ENCODE measurements around the gene DTWD2. TPM values are rescaled to one million over a fixed set of nuclear protein-coding genes. Genes with fewer than 3 reads are reported as not detected.
"Not testable (repeated sequence)": the region's sequence is repeated elsewhere in the genome, so short reads cannot be mapped to it uniquely, and the experiment has no call there.

The DTWD2 gene
- total RNA-seq, 1 donor from 2014 or later, result 7.9 TPM

GRCh38 chr5:118968925-118969375 lies 19.4 kb downstream of the DTWD2 start:
- Histone ChIP-seq H3K4me3 (no peak overlapping the region), H3K27me3 (no peaks in the 10 kb centered on the region), H3K9me3 (no peaks in the 10 kb centered on the region), H3K36me3 (no peaks in the 10 kb centered on the region), H3K4me1 (no peaks in the 10 kb centered on the region), H3K27ac (no peak overlapping the region)
- intact Hi-C loops (cut with DNase I), result no loop called here
- no peak for TF ChIP-seq POLR2A (IDR thresholded peaks at IDR 0.05)
- TF ChIP-seq POLR2AphosphoS5 (IDR thresholded peaks at IDR 0.05; ENCODE audit: insufficient read depth in 1 of 2, low read depth in 1 of 2), result no peak
- no peak for TF ChIP-seq CTCF (IDR thresholded peaks at IDR 0.05)
- DNase-seq (ENCODE audit: extremely low spot score in 2 of 2), result no peak

- TF ChIP-seq POLR2AphosphoS5 (IDR thresholded peaks at IDR 0.05; ENCODE audit: insufficient read depth in 1 of 2, low read depth in 1 of 2) (no peak), CTCF (IDR thresholded peaks at IDR 0.05) (no peak), POLR2A (IDR thresholded peaks at IDR 0.05) (no peak)
- DNase-seq (ENCODE audit: extremely low spot score in 2 of 2), result no peak
- no peaks in the 10 kb centered on the region for H3K36me3 ChIP-seq
- H3K27ac ChIP-seq, result no peak overlapping the region
- H3K4me3 ChIP-seq, result no peak overlapping the region
- no peaks in the 10 kb centered on the region for H3K4me1 ChIP-seq
- no peaks in the 10 kb centered on the region for H3K27me3 ChIP-seq
- intact Hi-C loops (cut with DNase I), result no loop called here
- H3K9me3 ChIP-seq, result no peaks in the 10 kb centered on the region
These were observed 19.9 kb downstream of the DTWD2 start for GRCh38 chr5:118968406-118968911.

- intact Hi-C loops (cut with DNase I), result no loop called here
These were observed 21.3 kb downstream of the DTWD2 start for GRCh38 chr5:118967059-118967508.

GRCh38 chr5:118965890-118966289 lies 22.5 kb downstream of the DTWD2 start:
- DNase-seq (ENCODE audit: extremely low spot score in 2 of 2), result no peak
- no peak overlapping the region for H3K4me3 ChIP-seq
- no peaks in the 10 kb centered on the region for H3K9me3 ChIP-seq
- TF ChIP-seq POLR2A (IDR thresholded peaks at IDR 0.05) (no peak), POLR2AphosphoS5 (IDR thresholded peaks at IDR 0.05; ENCODE audit: insufficient read depth in 1 of 2, low read depth in 1 of 2) (no peak), CTCF (IDR thresholded peaks at IDR 0.05) (no peak)
- no peaks in the 10 kb centered on the region for H3K4me1 ChIP-seq
- H3K27me3 ChIP-seq, result no peaks in the 10 kb centered on the region
- H3K27ac ChIP-seq, result no peak overlapping the region
- intact Hi-C loops (cut with DNase I), result no loop called here
- no peaks in the 10 kb centered on the region for H3K36me3 ChIP-seq

More at GRCh38 chr5:118967059-118967508, 21.3 kb downstream of the DTWD2 start:
- Histone ChIP-seq H3K4me1 (no peaks in the 10 kb centered on the region), H3K4me3 (no peak overlapping the region), H3K27ac (no peak overlapping the region), H3K36me3 (no peaks in the 10 kb centered on the region), H3K9me3 (no peaks in the 10 kb centered on the region), H3K27me3 (no peaks in the 10 kb centered on the region)
- no peak for DNase-seq (ENCODE audit: extremely low spot score in 2 of 2)
- no peak for TF ChIP-seq POLR2A (IDR thresholded peaks at IDR 0.05)
- no peak for TF ChIP-seq POLR2AphosphoS5 (IDR thresholded peaks at IDR 0.05; ENCODE audit: insufficient read depth in 1 of 2, low read depth in 1 of 2)
- TF ChIP-seq CTCF (IDR thresholded peaks at IDR 0.05), result no peak

GRCh38 chr5:118964970-118965369 lies 23.4 kb downstream of the DTWD2 start:
- DNase-seq (ENCODE audit: extremely low spot score in 2 of 2); H3K4me1 ChIP-seq; H3K27ac ChIP-seq; intact Hi-C loops (cut with DNase I); H3K9me3 ChIP-seq; H3K36me3 ChIP-seq; H3K27me3 ChIP-seq; H3K4me3 ChIP-seq: not testable (repeated sequence)

- H3K36me3 ChIP-seq; H3K27me3 ChIP-seq; DNase-seq (ENCODE audit: extremely low spot score in 2 of 2); H3K4me1 ChIP-seq; H3K9me3 ChIP-seq; H3K27ac ChIP-seq; intact Hi-C loops (cut with DNase I); H3K4me3 ChIP-seq: not testable (repeated sequence)
These were observed 24.0 kb downstream of the DTWD2 start for GRCh38 chr5:118964388-118964787.

Measured in vagina (tissue), 2 donors.